ENCODE data around the gene ADGRG6.

Gene ADGRG6

GRCh38 chr6:142478117-142478516 is 176.3 kb downstream of the ADGRG6 start:
- TF ChIP-seq CTCF (IDR thresholded peaks at IDR 0.05; ENCODE audit: insufficient read depth, missing control alignments) = no peak
- no peak for DNase-seq (ENCODE audit: insufficient read length, low spot score)
- FAIRE-seq = no peak

GRCh38 chr6:142481466-142481865 is 179.7 kb downstream of the ADGRG6 start:
- TF ChIP-seq CTCF (IDR thresholded peaks at IDR 0.05; ENCODE audit: insufficient read depth, missing control alignments) = no peak
- DNase-seq (ENCODE audit: insufficient read length, low spot score) (no peak), FAIRE-seq (no peak)

- no peak for TF ChIP-seq CTCF (IDR thresholded peaks at IDR 0.05; ENCODE audit: insufficient read depth, missing control alignments)
- FAIRE-seq = no peak
Observed at GRCh38 chr6:142482249-142482648, 180.4 kb downstream of the ADGRG6 start.

GRCh38 chr6:142482974-142483373 is 181.2 kb downstream of the ADGRG6 start:
- no peak for DNase-seq (ENCODE audit: insufficient read length, low spot score)
- FAIRE-seq = no peak
- no peak for TF ChIP-seq CTCF (IDR thresholded peaks at IDR 0.05; ENCODE audit: insufficient read depth, missing control alignments)

More at GRCh38 chr6:142482249-142482648, 180.4 kb downstream of the ADGRG6 start:
- no peak for DNase-seq (ENCODE audit: insufficient read length, low spot score)

GRCh38 chr6:142485256-142485655 is 183.4 kb downstream of the ADGRG6 start:
- no peak for FAIRE-seq

GRCh38 chr6:142489722-142490610 is 188.2 kb downstream of the ADGRG6 start:
- DNase-seq (ENCODE audit: insufficient read length, low spot score) = no peak
- FAIRE-seq = no peak
- no peak for TF ChIP-seq CTCF (IDR thresholded peaks at IDR 0.05; ENCODE audit: insufficient read depth, missing control alignments)

More at GRCh38 chr6:142485256-142485655, 183.4 kb downstream of the ADGRG6 start:
- no peak for TF ChIP-seq CTCF (IDR thresholded peaks at IDR 0.05; ENCODE audit: insufficient read depth, missing control alignments)
- no peak for DNase-seq (ENCODE audit: insufficient read length, low spot score)

All from D721Med (cell line).